CD14-positive monocyte (primary cell): ENCODE data around the gene VEGFC. TPM values are rescaled to one million over a fixed set of nuclear protein-coding genes. Genes with fewer than 3 reads are reported as not detected.

ENCODE experiments used
- DNase-seq, 3 donors: peaks; one replicate each; pipeline ENCODE4 v3.0.0-alpha.2; 2011 to 2022
- H2AFZ ChIP-seq: 2 replicates; pipeline ENCODE4 v1.6.0; 2012; ENCODE audit warnings: mild to moderate bottlenecking, low read depth, low read length, inconsistent platforms; ENCODE audit not compliant: insufficient read depth, poor library complexity, severe bottlenecking
- H3K27ac ChIP-seq, 2 donors: 1 replicate in 1 of 2; 2 replicates in 1 of 2; pipeline ENCODE4 v1.5.1; 2012 to 2013; ENCODE audit warnings: low read length in 2 of 2, control low read depth in 1 of 2, inconsistent platforms in 1 of 2, low read depth in 1 of 2, mild to moderate bottlenecking in 1 of 2
- H3K27me3 ChIP-seq, 2 donors: one replicate each; pipeline versions ENCODE4 v1.6.0 to v1.6.1; 2011 to 2013; ENCODE audit warnings: low read length in 2 of 2; ENCODE audit not compliant: control insufficient read depth in 2 of 2, insufficient read depth in 2 of 2
- H3K36me3 ChIP-seq, 2 donors: replicated peaks in 1 of 2; 1 replicate in 1 of 2; 2 replicates in 1 of 2; pipeline versions ENCODE4 v1.5.1 to v1.6.1; 2012 to 2013; ENCODE audit warnings: low read length in 2 of 2, control low read depth in 1 of 2, inconsistent platforms in 1 of 2, mild to moderate bottlenecking in 1 of 2; ENCODE audit not compliant: insufficient read depth in 2 of 2, control insufficient read depth in 1 of 2
- H3K4me1 ChIP-seq, 2 donors: 1 replicate in 1 of 2; 2 replicates in 1 of 2; pipeline versions ENCODE4 v1.5.1 to v1.6.1; 2012 to 2013; ENCODE audit warnings: low read length in 2 of 2, control low read depth in 1 of 2, inconsistent platforms in 1 of 2, mild to moderate bottlenecking in 1 of 2, moderate library complexity in 1 of 2; ENCODE audit not compliant: insufficient read depth in 2 of 2, control insufficient read depth in 1 of 2
- H3K4me2 ChIP-seq: replicated peaks from 2 replicates; pipeline ENCODE3; 2012; ENCODE audit warnings: low read length, moderate library complexity, mild to moderate bottlenecking; ENCODE audit not compliant: poor library complexity, severe bottlenecking; ENCODE audit errors: extremely low read depth
- H3K4me3 ChIP-seq, 3 experiments: fragments of 200-600 bp in 1 of 3; sonication (generic) in 1 of 3; replicated peaks in 1 of 3; 1 replicate in 2 of 3; 2 replicates in 1 of 3; pipeline ENCODE4 v1.5.1; 2011 to 2013; ENCODE audit warnings: low read length in 3 of 3, mild to moderate bottlenecking in 3 of 3, control low read depth in 2 of 3, low read depth in 2 of 3, inconsistent platforms in 1 of 3, moderate library complexity in 1 of 3
- H3K79me2 ChIP-seq: 2 replicates; pipeline ENCODE4 v1.6.0; 2012; ENCODE audit warnings: mild to moderate bottlenecking, control low read depth, inconsistent platforms, low read length, moderate library complexity; ENCODE audit not compliant: insufficient read depth
- H3K9ac ChIP-seq: 2 replicates; pipeline ENCODE4 v1.6.0; 2017; ENCODE audit warnings: low read length, mild to moderate bottlenecking; ENCODE audit not compliant: insufficient read depth, poor library complexity, severe bottlenecking
- H3K9me3 ChIP-seq, 2 donors: replicated peaks in 1 of 2; 1 replicate in 1 of 2; 2 replicates in 1 of 2; pipeline versions ENCODE4 v1.5.1 to v1.6.1; 2012 to 2013; ENCODE audit warnings: low read length in 2 of 2, control low read depth in 1 of 2; ENCODE audit not compliant: control insufficient read depth in 1 of 2, insufficient read depth in 1 of 2
- H4K20me1 ChIP-seq: 2 replicates; pipeline ENCODE4 v1.6.0; 2012; ENCODE audit warnings: mild to moderate bottlenecking, low read length, control low read depth, moderate library complexity; ENCODE audit not compliant: insufficient read depth
- H3K27ac Mint-ChIP-seq, 7 donors: one replicate each; pipeline ENCODE4 v1.8.0; 2020; ENCODE audit warnings: mild to moderate bottlenecking in 7 of 7, mixed read lengths in 7 of 7, moderate library complexity in 6 of 7, inconsistent platforms in 2 of 7
- H3K27me3 Mint-ChIP-seq, 3 donors: one replicate each; pipeline ENCODE4 v1.8.0; 2021 to 2022; ENCODE audit warnings: low read depth in 3 of 3, mild to moderate bottlenecking in 3 of 3, mixed read lengths in 3 of 3, moderate library complexity in 3 of 3, inconsistent platforms in 1 of 3
- H3K36me3 Mint-ChIP-seq, 2 donors: one replicate each; pipeline ENCODE4 v1.8.0; 2020; ENCODE audit warnings: mixed read lengths in 2 of 2, inconsistent platforms in 1 of 2, mild to moderate bottlenecking in 1 of 2
- H3K4me1 Mint-ChIP-seq: one replicate; pipeline ENCODE4 v1.8.0; 2020; ENCODE audit warnings: mild to moderate bottlenecking, mixed read lengths
- H3K4me3 Mint-ChIP-seq, 2 donors: one replicate each; pipeline ENCODE4 v1.8.0; 2020; ENCODE audit warnings: mild to moderate bottlenecking in 2 of 2, mixed read lengths in 2 of 2, moderate library complexity in 1 of 2
- H3K9me3 Mint-ChIP-seq, 7 donors: one replicate each; pipeline ENCODE4 v1.8.0; 2020 to 2022; ENCODE audit warnings: mixed read lengths in 7 of 7, mild to moderate bottlenecking in 6 of 7, moderate library complexity in 6 of 7, inconsistent platforms in 2 of 7
- WGBS: methylation state at CpG from one replicate; pipeline ENCODE4 v1.1.5; 2013; ENCODE audit warnings: missing lambda C conversion rate; ENCODE audit not compliant: insufficient coverage; 5-methylcytosine and 5-hydroxymethylcytosine counted together
- intact Hi-C, 2 donors: fragments of 100-400 bp; cut with micrococcal nuclease; formaldehyde crosslinking; loops; one replicate each; pipeline versions ENCODE4 v1.15.0 to v1.15.1; 2023
- polyA plus RNA-seq, 3 donors: library from polyadenylated mRNA; depleted of rRNA in 1 of 3; unstranded in 2 of 3; stranded (reverse) in 1 of 3; fragments of 300-500 nt in 2 of 3; fragments of >200 nt in 1 of 3; fragmentation: Illumina TruSeq in 2 of 3; gene quantifications; 1 replicate in 2 of 3; 2 replicates in 1 of 3; pipeline ENCODE4 v1.2.3, GENCODE V29; 2012 to 2021
- TF ChIP-seq, protein P1 (sequence below): fragments of 200-600 bp; IDR thresholded peaks from one replicate; pipeline ENCODE4 v1.8.0; 2022; ENCODE audit warnings: antibody characterized with exemption, mild to moderate bottlenecking

The VEGFC gene
- polyA plus RNA-seq, 3 donors: not detected

DNA sequence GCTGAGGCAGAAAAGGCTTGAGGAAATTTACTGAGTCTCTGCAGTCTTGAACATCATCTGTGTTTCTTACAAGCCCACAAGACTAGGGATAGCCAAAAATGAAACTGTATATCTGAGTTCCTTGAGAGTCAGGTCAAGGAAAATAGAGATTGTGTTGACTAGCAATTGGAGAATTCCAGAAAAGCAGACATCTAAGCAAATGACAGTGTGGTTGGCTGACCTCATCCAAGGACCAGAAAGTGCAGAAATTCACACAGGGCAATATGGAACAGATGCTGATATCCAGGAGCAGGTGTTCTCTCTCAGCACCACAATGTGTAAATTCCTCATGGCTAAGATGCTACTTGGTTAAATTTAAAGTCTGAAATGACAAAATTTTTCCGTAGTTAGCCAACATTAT lies 146.4 kb downstream of the VEGFC start:
- Mint-ChIP-seq H3K9me3 (peaks cover 0 to 2% (median 0%) of the 10 kb centered on the region in 7 donors), H3K27me3 (peaks cover 0 to 1% (median 0%) of the 10 kb centered on the region in 3 donors), H3K27ac (no peak overlapping the region), H3K4me1 (no peaks in the 10 kb centered on the region), H3K4me3 (no peak overlapping the region), H3K36me3 (no peaks in the 10 kb centered on the region)
- H3K4me3 ChIP-seq: no peak overlapping the region
- H3K9ac ChIP-seq: no peak overlapping the region
- no peaks in the 10 kb centered on the region for H3K9me3 ChIP-seq
- intact Hi-C loops: no loop called here
- no peaks in the 10 kb centered on the region for H3K36me3 ChIP-seq
- no peaks in the 10 kb centered on the region for H4K20me1 ChIP-seq
- no CpG with 5 or more reads among the region's 1 CpG for WGBS
- no peak overlapping the region for H3K27ac ChIP-seq
- no peak overlapping the region for H2AFZ ChIP-seq
- H3K4me2 ChIP-seq: no peak overlapping the region
- H3K79me2 ChIP-seq: no peaks in the 10 kb centered on the region
- H3K27me3 ChIP-seq: no peaks in the 10 kb centered on the region
- no peak for DNase-seq
- H3K4me1 ChIP-seq: no peaks in the 10 kb centered on the region
- TF ChIP-seq, protein P1, sequence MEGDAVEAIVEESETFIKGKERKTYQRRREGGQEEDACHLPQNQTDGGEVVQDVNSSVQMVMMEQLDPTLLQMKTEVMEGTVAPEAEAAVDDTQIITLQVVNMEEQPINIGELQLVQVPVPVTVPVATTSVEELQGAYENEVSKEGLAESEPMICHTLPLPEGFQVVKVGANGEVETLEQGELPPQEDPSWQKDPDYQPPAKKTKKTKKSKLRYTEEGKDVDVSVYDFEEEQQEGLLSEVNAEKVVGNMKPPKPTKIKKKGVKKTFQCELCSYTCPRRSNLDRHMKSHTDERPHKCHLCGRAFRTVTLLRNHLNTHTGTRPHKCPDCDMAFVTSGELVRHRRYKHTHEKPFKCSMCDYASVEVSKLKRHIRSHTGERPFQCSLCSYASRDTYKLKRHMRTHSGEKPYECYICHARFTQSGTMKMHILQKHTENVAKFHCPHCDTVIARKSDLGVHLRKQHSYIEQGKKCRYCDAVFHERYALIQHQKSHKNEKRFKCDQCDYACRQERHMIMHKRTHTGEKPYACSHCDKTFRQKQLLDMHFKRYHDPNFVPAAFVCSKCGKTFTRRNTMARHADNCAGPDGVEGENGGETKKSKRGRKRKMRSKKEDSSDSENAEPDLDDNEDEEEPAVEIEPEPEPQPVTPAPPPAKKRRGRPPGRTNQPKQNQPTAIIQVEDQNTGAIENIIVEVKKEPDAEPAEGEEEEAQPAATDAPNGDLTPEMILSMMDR: no peak

DNA sequence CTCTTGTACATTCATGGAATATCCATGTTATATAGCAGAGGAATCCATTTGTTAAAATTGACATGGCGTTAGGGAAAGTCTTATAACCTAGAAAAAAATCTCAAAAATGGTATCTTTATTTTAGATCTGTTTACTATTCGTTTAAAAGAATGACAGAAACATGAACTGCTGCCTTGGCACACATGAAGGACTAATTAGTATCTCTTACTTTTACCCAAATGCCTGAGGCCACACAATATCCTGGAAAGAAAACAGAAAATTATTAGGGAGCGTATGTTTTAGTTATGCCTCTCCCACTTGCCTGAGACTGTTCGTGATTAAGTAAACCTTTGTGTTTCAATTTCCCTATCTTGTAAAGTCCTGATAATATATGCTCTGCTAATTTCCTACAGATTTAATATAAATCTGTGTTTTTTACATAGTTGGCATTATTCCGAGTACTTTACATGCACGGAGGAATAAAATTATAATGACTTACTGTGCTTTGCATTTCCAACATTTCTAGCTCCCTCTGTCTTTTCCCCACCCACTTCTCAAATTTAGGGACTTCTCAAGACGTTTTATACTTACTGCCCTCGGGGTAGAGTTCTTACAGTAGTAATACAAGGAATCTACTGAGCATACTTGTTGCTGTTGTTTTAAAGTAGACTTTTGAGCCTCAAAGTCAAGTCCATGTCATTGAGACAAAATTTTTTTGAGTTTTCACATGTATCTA lies 147.3 kb downstream of the VEGFC start:
- Histone ChIP-seq H3K4me2 (no peak overlapping the region), H3K36me3 (no peaks in the 10 kb centered on the region), H3K9ac (no peak overlapping the region), H3K4me3 (no peak overlapping the region), H4K20me1 (no peaks in the 10 kb centered on the region), H3K9me3 (no peaks in the 10 kb centered on the region), H3K79me2 (no peaks in the 10 kb centered on the region), H3K4me1 (no peaks in the 10 kb centered on the region), H2AFZ (no peak overlapping the region), H3K27me3 (no peaks in the 10 kb centered on the region), H3K27ac (no peak overlapping the region)
- no CpG with 5 or more reads among the region's 8 CpGs for WGBS
- no peaks in the 10 kb centered on the region for H3K27me3 Mint-ChIP-seq
- DNase-seq: no peak
- no peaks in the 10 kb centered on the region for H3K36me3 Mint-ChIP-seq
- TF ChIP-seq, protein P1: no peak
- H3K9me3 Mint-ChIP-seq: peaks cover 0 to 2% (median 0%) of the 10 kb centered on the region in 7 donors
- intact Hi-C loops: no loop called here
- no peak overlapping the region for H3K4me3 Mint-ChIP-seq
- no peaks in the 10 kb centered on the region for H3K4me1 Mint-ChIP-seq
- H3K27ac Mint-ChIP-seq: no peak overlapping the region
